WTC11 (cell line): ENCODE data around the gene KBTBD7.

ENCODE experiments used
- CBFB ChIP-seq: sonication (generic); formaldehyde crosslinking; IDR thresholded peaks from 2 replicates; pipeline ENCODE4 v1.8.1; 2022; ENCODE audit warnings: mild to moderate bottlenecking, low read depth, missing genetic modification reagents
- CTCF ChIP-seq: fragments of 200-600 bp; IDR thresholded peaks from 2 replicates; pipeline ENCODE4 v1.8.0; 2022; ENCODE audit warnings: antibody characterized with exemption
- E2F4 ChIP-seq: sonication (generic); formaldehyde crosslinking; IDR thresholded peaks from 2 replicates; pipeline ENCODE4 v1.8.1; 2022; ENCODE audit warnings: low read depth, mild to moderate bottlenecking, moderate library complexity, missing genetic modification reagents, borderline replicate concordance
- ETV6 ChIP-seq: sonication (generic); formaldehyde crosslinking; IDR thresholded peaks from 2 replicates; pipeline ENCODE4 v1.8.1; 2022; ENCODE audit warnings: mild to moderate bottlenecking, missing genetic modification reagents
- FOXK1 ChIP-seq: sonication (generic); formaldehyde crosslinking; IDR thresholded peaks from 2 replicates; pipeline ENCODE4 v1.8.0; 2022; ENCODE audit warnings: mild to moderate bottlenecking, moderate library complexity, missing genetic modification reagents
- FOXP1 ChIP-seq: sonication (generic); formaldehyde crosslinking; IDR thresholded peaks from 2 replicates; pipeline ENCODE4 v1.8.0; 2022; ENCODE audit warnings: missing genetic modification reagents, mild to moderate bottlenecking, moderate library complexity, borderline replicate concordance
- GABPB1 ChIP-seq: sonication (generic); formaldehyde crosslinking; IDR thresholded peaks from 2 replicates; pipeline ENCODE4 v1.8.1; 2023; ENCODE audit warnings: mild to moderate bottlenecking, missing genetic modification reagents
- KAT7 ChIP-seq: sonication (generic); formaldehyde crosslinking; IDR thresholded peaks from 2 replicates; pipeline ENCODE4 v1.8.1; 2023; ENCODE audit warnings: missing genetic modification reagents, mild to moderate bottlenecking, borderline replicate concordance
- NFE2L1 ChIP-seq: sonication (generic); formaldehyde crosslinking; IDR thresholded peaks from 2 replicates; pipeline ENCODE4 v1.8.1; 2023; ENCODE audit warnings: missing genetic modification reagents
- SMAD3 ChIP-seq: sonication (generic); formaldehyde crosslinking; IDR thresholded peaks from 2 replicates; pipeline ENCODE4 v1.8.0; 2022; ENCODE audit warnings: missing genetic modification reagents, mild to moderate bottlenecking, borderline replicate concordance
- USF2 ChIP-seq: sonication (generic); formaldehyde crosslinking; IDR thresholded peaks from 2 replicates; pipeline ENCODE4 v1.8.1; 2023; ENCODE audit warnings: mild to moderate bottlenecking, missing genetic modification reagents, moderate library complexity
- ZNF121 ChIP-seq: sonication (generic); formaldehyde crosslinking; IDR thresholded peaks from 2 replicates; pipeline ENCODE4 v1.8.0; 2023; ENCODE audit warnings: missing genetic modification reagents
- ZNF138 ChIP-seq: sonication (generic); formaldehyde crosslinking; conservative IDR thresholded peaks from 2 replicates; pipeline ENCODE4 v1.8.1; 2022; ENCODE audit warnings: mild to moderate bottlenecking, moderate library complexity, missing genetic modification reagents

- no peak for TF ChIP-seq FOXP1 (CRISPR knock-in tag)
- no peak for TF ChIP-seq CTCF
- TF ChIP-seq USF2 (CRISPR knock-in tag) = no peak
- no peak for TF ChIP-seq ZNF121 (CRISPR knock-in tag)
- no peak for TF ChIP-seq KAT7 (CRISPR knock-in tag)
- no peak for TF ChIP-seq ETV6 (CRISPR knock-in tag)
- no peak for TF ChIP-seq GABPB1
- TF ChIP-seq CBFB (CRISPR knock-in tag) = no peak
- no peak for TF ChIP-seq ZNF138 (CRISPR knock-in tag)
- no peak for TF ChIP-seq NFE2L1
- TF ChIP-seq FOXK1 = no peak
- no peak for TF ChIP-seq E2F4 (CRISPR knock-in tag)
- no peak for TF ChIP-seq SMAD3 (CRISPR knock-in tag)
Observed at GRCh38 chr13:41178040-41178439, 16.3 kb downstream of the KBTBD7 start.
